Subcutaneous abdominal adipose tissue (tissue), 5 donors: Measurements from ENCODE around the gene OR6B1.

Experiments
- H3K27ac ChIP-seq: one replicate; pipeline ENCODE4 v1.7.0; 2013; ENCODE audit warnings: low read depth, mild to moderate bottlenecking, inconsistent platforms, low read length, moderate library complexity
- H3K27me3 ChIP-seq, 5 donors: one replicate each; pipeline ENCODE4 v1.7.0; 2013; ENCODE audit warnings: low read length in 5 of 5, inconsistent platforms in 1 of 5; ENCODE audit not compliant: control insufficient read depth in 5 of 5, insufficient read depth in 4 of 5
- H3K36me3 ChIP-seq, 5 donors: one replicate each; pipeline ENCODE4 v1.7.0; 2013; ENCODE audit warnings: low read length in 5 of 5; ENCODE audit not compliant: control insufficient read depth in 5 of 5, insufficient read depth in 5 of 5
- H3K4me1 ChIP-seq, 5 donors: one replicate each; pipeline ENCODE4 v1.7.0; 2013; ENCODE audit warnings: low read length in 5 of 5, mild to moderate bottlenecking in 3 of 5, moderate library complexity in 1 of 5; ENCODE audit not compliant: control insufficient read depth in 5 of 5, insufficient read depth in 5 of 5
- H3K4me3 ChIP-seq, 5 donors: one replicate each; pipeline ENCODE4 v1.7.0; 2013; ENCODE audit warnings: low read length in 5 of 5, low read depth in 1 of 5
- H3K9ac ChIP-seq, 5 donors: one replicate each; pipeline ENCODE4 v1.7.0; 2013; ENCODE audit warnings: low read length in 5 of 5, mild to moderate bottlenecking in 4 of 5, moderate library complexity in 3 of 5
- H3K9me3 ChIP-seq, 5 donors: one replicate each; pipeline ENCODE4 v1.7.0; 2013; ENCODE audit warnings: low read length in 5 of 5; ENCODE audit not compliant: control insufficient read depth in 5 of 5
- donor health status: healthy.
- donor health status: healthy.
- donor health status: healthy.
- donor health status: healthy.
- donor health status: healthy.

Gene OR6B1

GRCh38 chr7:144020340-144020739 is 20.2 kb downstream of the OR6B1 start:
- no peak overlapping the region for H3K27ac ChIP-seq

DNA sequence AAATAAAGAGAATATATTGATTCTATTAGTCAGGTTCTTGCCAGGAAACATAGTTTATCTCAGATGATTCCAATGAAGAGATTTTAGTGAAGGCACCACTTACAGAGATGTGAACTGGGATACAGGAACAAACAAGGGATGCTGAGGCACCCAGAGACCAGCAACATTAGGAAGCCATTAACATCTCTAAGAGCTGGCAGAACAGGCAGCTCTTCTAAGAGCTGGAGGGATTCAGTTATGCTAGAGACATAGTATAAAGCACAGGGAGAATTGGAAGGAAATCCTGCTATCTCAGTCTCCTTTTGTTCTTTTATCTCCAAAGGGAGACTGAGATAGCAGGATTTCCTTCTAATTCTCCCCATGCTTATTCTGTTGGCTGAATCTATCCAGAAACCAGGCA is 22.0 kb downstream of the OR6B1 start:
- Histone ChIP-seq H3K36me3 (no peaks in the 10 kb centered on the region), H3K27me3 (no peaks in the 10 kb centered on the region), H3K9ac (no peak overlapping the region), H3K9me3 (no peaks in the 10 kb centered on the region), H3K4me3 (no peak overlapping the region), H3K4me1 (peaks cover 0 to 4% (median 0%) of the 10 kb centered on the region in 5 donors), H3K27ac (no peak overlapping the region)

More at GRCh38 chr7:144020340-144020739, 20.2 kb downstream of the OR6B1 start:
- H3K36me3 ChIP-seq, result no peaks in the 10 kb centered on the region
- peaks cover 0 to 4% (median 0%) of the 10 kb centered on the region in 5 donors for H3K4me1 ChIP-seq
- H3K27me3 ChIP-seq, result no peaks in the 10 kb centered on the region
- no peak overlapping the region for H3K4me3 ChIP-seq
- H3K9ac ChIP-seq, result no peak overlapping the region
- H3K9me3 ChIP-seq, result no peaks in the 10 kb centered on the region

GRCh38 chr7:144023171-144023827 is 23.2 kb downstream of the OR6B1 start:
- peaks cover 0 to 4% (median 0%) of the 10 kb centered on the region in 5 donors for H3K4me1 ChIP-seq
- H3K9me3 ChIP-seq, result no peaks in the 10 kb centered on the region
- no peak overlapping the region for H3K9ac ChIP-seq
- no peaks in the 10 kb centered on the region for H3K27me3 ChIP-seq
- H3K36me3 ChIP-seq, result no peaks in the 10 kb centered on the region
- H3K27ac ChIP-seq, result no peak overlapping the region
- H3K4me3 ChIP-seq, result no peak overlapping the region

DNA sequence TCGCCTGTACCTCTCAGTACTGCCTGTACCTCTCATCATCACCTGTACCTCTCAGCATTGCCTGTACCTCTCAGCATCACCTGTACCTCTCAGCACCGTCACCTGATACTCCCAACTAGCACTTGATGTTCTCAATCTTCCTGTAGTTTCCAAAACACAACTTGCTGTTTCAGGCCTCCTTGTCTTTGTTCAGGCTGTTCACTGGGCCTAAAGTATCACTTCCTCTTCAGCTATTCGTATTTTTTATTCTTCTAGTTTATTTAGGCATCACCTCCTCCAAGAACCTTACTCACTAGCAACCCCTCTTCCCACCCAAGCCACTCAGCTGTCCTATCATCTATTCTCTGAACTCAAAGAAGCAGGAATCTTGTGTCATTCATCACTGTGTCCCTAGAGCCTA is 24.1 kb downstream of the OR6B1 start:
- Histone ChIP-seq H3K36me3 (no peaks in the 10 kb centered on the region), H3K27ac (no peak overlapping the region), H3K27me3 (no peaks in the 10 kb centered on the region), H3K4me3 (no peak overlapping the region), H3K4me1 (peaks cover 0 to 4% (median 0%) of the 10 kb centered on the region in 5 donors), H3K9ac (no peak overlapping the region), H3K9me3 (no peaks in the 10 kb centered on the region)

DNA sequence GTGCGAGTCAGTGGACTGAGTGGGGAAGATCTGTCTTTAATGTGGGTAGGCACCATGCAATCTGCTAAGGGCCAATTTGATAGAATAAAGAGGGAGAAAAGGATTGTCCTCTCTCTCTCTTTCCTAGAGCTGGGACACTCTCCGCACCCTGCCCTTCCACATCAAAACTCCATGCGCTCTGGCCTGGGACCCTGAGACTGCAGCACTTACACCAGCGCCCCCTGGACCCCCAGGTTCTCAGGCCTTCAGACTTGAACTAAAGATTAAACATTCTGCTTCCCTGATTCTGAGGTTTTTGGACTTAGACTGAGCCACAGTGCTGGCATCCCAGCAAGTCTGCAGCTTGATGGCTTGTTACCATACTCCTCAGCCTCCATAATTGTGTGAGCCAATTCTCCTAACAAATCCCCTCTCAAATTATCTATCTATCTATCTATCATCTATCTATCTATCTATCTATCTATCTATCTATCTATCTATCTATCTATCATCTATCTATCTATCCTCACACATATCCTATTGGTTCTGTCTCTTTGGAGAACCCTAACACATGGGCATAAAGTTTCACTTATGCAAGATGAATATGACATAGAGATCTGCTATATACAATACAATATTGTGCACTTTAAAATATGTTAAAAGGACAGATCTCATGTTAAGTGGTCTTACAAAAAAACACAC is 26.2 kb downstream of the OR6B1 start:
- no peak overlapping the region for H3K9ac ChIP-seq
- no peak overlapping the region for H3K4me3 ChIP-seq
- H3K4me1 ChIP-seq, result no peaks in the 10 kb centered on the region
- H3K36me3 ChIP-seq, result no peaks in the 10 kb centered on the region
- H3K9me3 ChIP-seq, result no peaks in the 10 kb centered on the region
- no peak overlapping the region for H3K27ac ChIP-seq
- no peaks in the 10 kb centered on the region for H3K27me3 ChIP-seq

GRCh38 chr7:144027070-144027469 is 26.9 kb downstream of the OR6B1 start:
- H3K27me3 ChIP-seq, result no peaks in the 10 kb centered on the region
- H3K4me3 ChIP-seq, result no peak overlapping the region
- no peak overlapping the region for H3K27ac ChIP-seq
- no peak overlapping the region for H3K9ac ChIP-seq
- H3K36me3 ChIP-seq, result no peaks in the 10 kb centered on the region
- no peaks in the 10 kb centered on the region for H3K4me1 ChIP-seq
- no peaks in the 10 kb centered on the region for H3K9me3 ChIP-seq

DNA sequence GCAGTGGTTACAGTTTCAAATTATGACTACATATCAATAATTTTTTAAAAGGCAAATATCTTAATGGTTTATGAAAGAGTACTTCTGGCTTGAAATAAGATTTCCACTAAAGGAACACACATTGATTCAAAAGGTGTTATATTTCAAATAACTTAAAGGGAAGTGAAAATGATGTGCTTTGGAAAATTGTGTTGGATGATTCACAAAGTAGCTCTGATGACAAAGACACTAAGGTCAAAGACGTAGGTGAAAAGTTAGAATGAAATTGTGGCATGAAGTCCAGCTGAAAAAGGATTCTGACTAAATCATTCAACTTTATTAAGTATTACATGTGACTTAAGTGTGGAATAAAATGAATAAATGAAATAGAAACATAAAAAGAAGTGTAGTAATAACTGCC is 27.9 kb downstream of the OR6B1 start:
- H3K9ac ChIP-seq, result no peak overlapping the region

DNA sequence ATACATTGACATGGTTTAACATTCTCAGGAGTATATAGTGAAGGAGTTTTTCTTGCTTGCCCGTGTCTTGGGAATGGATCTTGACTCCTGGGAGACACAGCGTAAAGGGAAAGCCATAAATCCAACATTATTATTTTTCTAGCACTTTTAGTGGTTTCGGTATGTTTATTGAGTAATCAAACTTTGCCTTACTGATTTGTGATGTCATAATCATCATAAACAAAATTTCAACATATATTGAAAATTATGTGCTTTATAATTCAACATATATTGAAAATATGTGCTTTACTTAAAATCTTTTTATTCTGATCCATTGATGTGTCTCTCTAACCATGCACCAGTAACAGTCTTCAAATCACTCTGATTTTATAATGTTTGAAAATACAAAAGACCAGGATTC is 28.4 kb downstream of the OR6B1 start:
- no peaks in the 10 kb centered on the region for H3K4me1 ChIP-seq
- no peak overlapping the region for H3K9ac ChIP-seq
- no peaks in the 10 kb centered on the region for H3K9me3 ChIP-seq
- no peak overlapping the region for H3K27ac ChIP-seq
- H3K4me3 ChIP-seq, result no peak overlapping the region
- H3K36me3 ChIP-seq, result no peaks in the 10 kb centered on the region
- H3K27me3 ChIP-seq, result no peaks in the 10 kb centered on the region

More for the DNA sequence above, 27.9 kb downstream of the OR6B1 start:
- no peaks in the 10 kb centered on the region for H3K36me3 ChIP-seq
- no peak overlapping the region for H3K27ac ChIP-seq
- no peaks in the 10 kb centered on the region for H3K4me1 ChIP-seq
- H3K27me3 ChIP-seq, result no peaks in the 10 kb centered on the region
- H3K4me3 ChIP-seq, result no peak overlapping the region
- no peaks in the 10 kb centered on the region for H3K9me3 ChIP-seq

DNA sequence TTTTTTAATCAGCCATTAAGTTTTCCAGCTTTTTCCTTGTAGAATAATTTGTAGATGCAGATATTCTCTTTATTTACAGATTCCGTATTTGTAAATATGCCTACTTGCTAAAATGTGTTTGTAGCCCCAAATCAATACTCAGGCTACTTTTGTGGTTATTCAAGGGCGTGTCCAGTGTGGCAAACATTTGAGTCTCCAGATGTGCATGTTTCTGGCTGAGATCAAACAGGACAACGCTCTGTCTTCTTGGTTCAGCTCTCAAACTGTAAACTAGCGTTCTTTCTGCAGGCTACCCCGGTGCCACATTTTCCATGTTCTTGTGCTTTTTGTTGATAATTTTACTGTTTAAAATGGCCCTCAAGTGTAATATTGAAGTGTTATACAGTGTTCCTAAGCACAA is 32.4 kb downstream of the OR6B1 start:
- no peaks in the 10 kb centered on the region for H3K4me1 ChIP-seq
- H3K9me3 ChIP-seq, result no peaks in the 10 kb centered on the region
- no peak overlapping the region for H3K4me3 ChIP-seq
- H3K27ac ChIP-seq, result no peak overlapping the region
- H3K9ac ChIP-seq, result no peak overlapping the region
- no peaks in the 10 kb centered on the region for H3K27me3 ChIP-seq
- no peaks in the 10 kb centered on the region for H3K36me3 ChIP-seq

DNA sequence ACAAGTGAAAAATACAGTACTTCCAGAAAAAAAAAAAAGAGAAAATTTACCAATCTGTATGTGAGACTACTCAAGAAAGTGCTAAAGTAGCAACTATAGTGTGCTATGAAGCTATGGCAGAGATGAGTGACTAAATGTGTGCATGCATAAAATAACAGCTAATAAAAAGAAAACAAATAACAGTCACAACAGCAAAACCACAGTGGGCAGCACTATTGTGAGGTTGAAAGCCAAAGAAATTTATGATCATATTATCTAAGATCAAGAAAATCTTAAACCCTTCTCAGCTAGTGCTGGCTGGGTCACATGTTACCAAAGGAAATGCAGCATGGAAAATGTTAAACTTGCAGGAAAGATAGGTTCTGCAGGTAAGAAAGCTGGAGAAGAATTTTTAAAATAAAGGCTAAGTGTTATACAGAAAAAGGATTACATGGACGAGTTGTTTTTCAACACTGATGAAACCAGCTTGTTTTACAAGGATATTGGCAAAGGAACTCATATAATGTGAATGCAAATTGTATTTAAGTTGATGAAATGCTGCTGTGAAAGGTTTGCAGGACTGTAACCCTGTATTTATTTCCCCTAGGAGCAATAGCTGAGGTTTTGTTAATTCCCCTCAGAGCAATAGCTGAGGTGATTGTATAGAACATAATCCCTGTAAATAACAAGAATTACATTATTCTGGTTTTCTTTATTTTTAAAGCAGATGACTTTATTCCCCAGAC is 33.0 kb downstream of the OR6B1 start:
- no peaks in the 10 kb centered on the region for H3K36me3 ChIP-seq
- H3K4me1 ChIP-seq, result no peaks in the 10 kb centered on the region
- no peak overlapping the region for H3K9ac ChIP-seq
- H3K27me3 ChIP-seq, result no peaks in the 10 kb centered on the region
- no peaks in the 10 kb centered on the region for H3K9me3 ChIP-seq
- no peak overlapping the region for H3K27ac ChIP-seq
- H3K4me3 ChIP-seq, result no peak overlapping the region
